Measurements from ENCODE around the gene TMUB1. TPM values are rescaled to one million over a fixed set of nuclear protein-coding genes. Genes with fewer than 3 reads are reported as not detected.

Gene TMUB1
- total RNA-seq, 4 donors from 2014 or later, result 38.4 to 57.2 (median 44.7) TPM

- H3K9me3 ChIP-seq, result no peaks in the 10 kb centered on the region
- peaks cover 0 to 76% of the 10 kb centered on the region in 2 donors for H3K36me3 ChIP-seq
- no peak overlapping the region for H3K4me3 ChIP-seq
- TF ChIP-seq CTCF (IDR thresholded peaks at IDR 0.05), result no peak
- no peak for TF ChIP-seq POLR2AphosphoS5 (IDR thresholded peaks at IDR 0.05)
- TF ChIP-seq POLR2A (IDR thresholded peaks at IDR 0.05), result no peak
- no peak for TF ChIP-seq EP300 (IDR thresholded peaks at IDR 0.05)
- ATAC-seq, result no peak
- peaks cover 3 to 37% (median 22%) of the 10 kb centered on the region in 3 donors for H3K4me1 ChIP-seq
- 85 to 88% methylated on average over 9 to 11 of the region's 14 CpGs for WGBS, 2 donors (ENCODE audit: low coverage in 1 of 2)
- H3K27ac ChIP-seq, result no peak overlapping the region
- H3K27me3 ChIP-seq, result no peaks in the 10 kb centered on the region
Measured at GRCh38 chr7:151065516-151065915, 17.8 kb downstream of the TMUB1 start.

GRCh38 chr7:151064993-151065392, 18.3 kb downstream of the TMUB1 start:
- no peak overlapping the region for H3K27ac ChIP-seq
- no peaks in the 10 kb centered on the region for H3K9me3 ChIP-seq
- H3K36me3 ChIP-seq, result peaks cover 0 to 71% of the 10 kb centered on the region in 2 donors
- TF ChIP-seq POLR2A (IDR thresholded peaks at IDR 0.05) (no peak), CTCF (IDR thresholded peaks at IDR 0.05) (no peak), POLR2AphosphoS5 (IDR thresholded peaks at IDR 0.05) (no peak), EP300 (IDR thresholded peaks at IDR 0.05) (no peak)
- WGBS, 2 donors (ENCODE audit: low coverage in 1 of 2), result no CpG with 5 or more reads among the region's 6 CpGs
- ATAC-seq, result no peak
- H3K4me1 ChIP-seq, result peaks cover 3 to 42% (median 22%) of the 10 kb centered on the region in 3 donors
- no peak overlapping the region for H3K4me3 ChIP-seq
- no peaks in the 10 kb centered on the region for H3K27me3 ChIP-seq

- peaks cover 3 to 43% (median 22%) of the 10 kb centered on the region in 3 donors for H3K4me1 ChIP-seq
- TF ChIP-seq POLR2A (IDR thresholded peaks at IDR 0.05), result no peak
- no peak for TF ChIP-seq CTCF (IDR thresholded peaks at IDR 0.05)
- no peak for TF ChIP-seq POLR2AphosphoS5 (IDR thresholded peaks at IDR 0.05)
- no peaks in the 10 kb centered on the region for H3K27me3 ChIP-seq
- no peak overlapping the region for H3K4me3 ChIP-seq
- no peak overlapping the region for H3K27ac ChIP-seq
- H3K36me3 ChIP-seq, result peaks cover 0 to 65% of the 10 kb centered on the region in 2 donors
- ATAC-seq, result no peak
- H3K9me3 ChIP-seq, result no peaks in the 10 kb centered on the region
- 83 to 100% methylated on average over 1 of the region's 18 CpGs for WGBS, 2 donors (ENCODE audit: low coverage in 1 of 2)
Measured at GRCh38 chr7:151064454-151064853, 18.8 kb downstream of the TMUB1 start.

- peaks cover 3 to 54% (median 30%) of the 10 kb centered on the region in 3 donors for H3K4me1 ChIP-seq
- no peak for TF ChIP-seq EP300 (IDR thresholded peaks at IDR 0.05)
- peak; percentile 53 for TF ChIP-seq POLR2AphosphoS5 (IDR thresholded peaks at IDR 0.05)
- no peak for TF ChIP-seq POLR2A (IDR thresholded peaks at IDR 0.05)
- peaks cover 0 to 53% of the 10 kb centered on the region in 2 donors for H3K36me3 ChIP-seq
- 0% methylated on average over 1 of the region's 11 CpGs; no CpG with 5 or more reads in 1 of the 2 donors for WGBS, 2 donors (ENCODE audit: low coverage in 1 of 2)
- H3K4me3 ChIP-seq, result peak overlapping the region; percentile 13 to 43
- no peaks in the 10 kb centered on the region for H3K27me3 ChIP-seq
- H3K9me3 ChIP-seq, result no peaks in the 10 kb centered on the region
- peak; percentile 35 for ATAC-seq
- peak overlapping the region; percentile 19 to 99 (median 90) for H3K27ac ChIP-seq
Measured at GRCh38 chr7:151063212-151063561, 20.1 kb downstream of the TMUB1 start.

- no peaks in the 10 kb centered on the region for H3K9me3 ChIP-seq
- WGBS, 2 donors (ENCODE audit: low coverage in 1 of 2), result no CpG with 5 or more reads among the region's 43 CpGs
- H3K4me1 ChIP-seq, result peaks cover 3 to 56% (median 30%) of the 10 kb centered on the region in 3 donors
- peak overlapping the region; percentile 13 to 43 for H3K4me3 ChIP-seq
- no peak for TF ChIP-seq POLR2A (IDR thresholded peaks at IDR 0.05)
- TF ChIP-seq POLR2AphosphoS5 (IDR thresholded peaks at IDR 0.05), result no peak
- TF ChIP-seq CTCF (IDR thresholded peaks at IDR 0.05), result no peak
- TF ChIP-seq EP300 (IDR thresholded peaks at IDR 0.05), result no peak
- peak; percentile 39 for ATAC-seq
- peaks cover 0 to 47% of the 10 kb centered on the region in 2 donors for H3K36me3 ChIP-seq
- H3K27me3 ChIP-seq, result no peaks in the 10 kb centered on the region
- peak overlapping the region; percentile 19 to 99 (median 90) for H3K27ac ChIP-seq
Measured at GRCh38 chr7:151062399-151063211, 20.7 kb downstream of the TMUB1 start.

All from gastroesophageal sphincter (tissue), 4 donors.